ENCODE results near the gene INF2.

INF2 gene

DNA sequence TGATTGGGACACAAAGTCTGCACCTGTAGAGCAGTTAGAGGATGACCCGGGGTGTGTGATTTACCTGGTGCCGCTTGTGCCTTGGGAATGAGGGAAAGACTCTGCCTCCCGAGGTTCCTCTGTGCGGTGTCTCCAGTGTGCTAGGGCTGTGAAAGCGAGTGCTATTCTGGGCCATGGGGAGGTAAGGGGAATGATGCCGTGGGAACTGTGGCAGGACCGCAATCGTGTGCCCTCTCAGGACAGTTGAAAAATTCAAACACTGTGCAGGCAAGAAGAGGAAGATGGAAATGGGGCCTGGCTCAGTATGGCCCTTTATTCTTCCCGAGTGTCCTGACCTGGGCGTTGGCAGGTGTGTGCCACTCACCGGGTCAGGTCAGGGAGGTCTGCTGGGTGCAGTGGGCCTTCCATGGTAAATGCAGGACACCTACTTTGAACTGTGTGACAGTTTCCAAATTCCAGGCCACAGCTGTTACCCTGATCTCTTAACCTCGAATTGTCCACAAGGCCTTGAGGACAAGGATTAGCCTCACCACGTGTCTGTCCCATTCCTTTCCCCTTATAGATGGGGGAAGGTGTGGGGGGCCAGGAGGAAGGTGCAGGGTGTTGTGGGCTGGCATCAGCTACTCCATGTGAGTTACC lies 64.9 kb downstream of the INF2 start:
- Mint-ChIP-seq H3K27ac (peak overlapping the region; percentile 92), H3K4me1 (ENCODE audit: low read depth) (peaks cover 30% of the 10 kb centered on the region), H3K36me3 (ENCODE audit: low read depth) (peaks cover 33% of the 10 kb centered on the region), H3K27me3 (no peaks in the 10 kb centered on the region), H3K4me3 (peak overlapping the region; percentile 98), H3K9me3 (no peaks in the 10 kb centered on the region)

DNA sequence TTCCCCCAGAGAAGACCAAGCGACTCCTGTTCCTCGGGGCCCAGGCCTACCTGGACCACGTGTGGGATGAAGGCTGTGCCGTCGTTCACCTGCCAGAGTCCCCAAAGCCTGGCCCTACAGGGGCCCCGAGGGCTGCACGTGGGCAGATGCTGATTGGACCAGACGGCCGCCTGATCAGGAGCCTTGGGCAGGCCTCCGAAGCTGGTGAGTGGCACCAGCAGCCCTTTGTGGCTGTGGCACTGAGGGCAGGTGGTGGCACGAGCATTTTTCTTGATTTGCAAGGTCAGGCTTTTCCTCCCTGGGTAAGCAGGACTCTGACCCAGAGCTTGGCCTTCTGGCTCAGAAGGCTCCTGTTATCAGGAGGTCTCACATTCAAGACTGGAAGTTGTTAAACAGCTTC lies 66.2 kb downstream of the INF2 start:
- H3K4me1 Mint-ChIP-seq (ENCODE audit: low read depth): peaks cover 30% of the 10 kb centered on the region
- H3K27ac Mint-ChIP-seq: no peak overlapping the region
- peaks cover 39% of the 10 kb centered on the region for H3K36me3 Mint-ChIP-seq (ENCODE audit: low read depth)
- H3K4me3 Mint-ChIP-seq: peak overlapping the region; percentile 18
- no peaks in the 10 kb centered on the region for H3K27me3 Mint-ChIP-seq
- H3K9me3 Mint-ChIP-seq: no peaks in the 10 kb centered on the region

DNA sequence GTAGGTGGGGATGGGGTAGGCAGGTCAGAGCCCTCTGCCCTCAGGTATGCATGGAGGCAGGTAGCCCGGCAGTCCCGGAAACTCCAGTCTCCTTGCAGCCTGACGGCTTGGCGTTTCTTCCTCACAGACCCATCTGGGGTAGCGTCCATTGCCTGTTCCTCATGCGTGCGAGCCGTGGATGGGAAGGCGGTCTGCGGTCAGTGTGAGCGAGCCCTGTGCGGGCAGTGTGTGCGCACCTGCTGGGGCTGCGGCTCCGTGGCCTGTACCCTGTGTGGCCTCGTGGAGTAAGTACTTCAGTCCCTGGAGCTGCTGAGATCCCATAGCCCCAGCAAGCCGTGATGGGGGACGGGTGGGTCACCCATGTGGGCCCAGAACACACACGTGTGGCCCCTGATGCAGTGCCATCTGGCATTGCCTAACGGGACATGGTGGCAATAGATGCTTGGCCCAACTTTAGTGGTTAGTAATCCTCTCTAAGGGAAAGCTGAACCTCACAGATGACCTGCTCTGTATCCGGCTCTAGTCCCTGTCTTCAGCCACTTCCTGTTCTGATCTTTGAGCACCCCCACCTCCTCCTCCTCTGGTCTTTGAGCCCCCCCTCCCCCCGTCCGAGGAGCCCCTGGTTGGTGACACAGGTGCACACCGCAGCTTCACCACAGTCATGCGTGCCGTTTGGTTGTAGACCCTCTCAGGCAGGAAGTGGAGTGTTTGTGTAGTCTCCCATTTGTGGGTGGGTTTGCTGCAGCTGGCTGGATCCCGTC lies 67.2 kb downstream of the INF2 start:
- Mint-ChIP-seq H3K4me3 (no peak overlapping the region), H3K4me1 (ENCODE audit: low read depth) (peaks cover 30% of the 10 kb centered on the region), H3K27ac (peak overlapping the region; percentile 2), H3K27me3 (no peaks in the 10 kb centered on the region), H3K36me3 (ENCODE audit: low read depth) (peaks cover 45% of the 10 kb centered on the region), H3K9me3 (no peaks in the 10 kb centered on the region)

DNA sequence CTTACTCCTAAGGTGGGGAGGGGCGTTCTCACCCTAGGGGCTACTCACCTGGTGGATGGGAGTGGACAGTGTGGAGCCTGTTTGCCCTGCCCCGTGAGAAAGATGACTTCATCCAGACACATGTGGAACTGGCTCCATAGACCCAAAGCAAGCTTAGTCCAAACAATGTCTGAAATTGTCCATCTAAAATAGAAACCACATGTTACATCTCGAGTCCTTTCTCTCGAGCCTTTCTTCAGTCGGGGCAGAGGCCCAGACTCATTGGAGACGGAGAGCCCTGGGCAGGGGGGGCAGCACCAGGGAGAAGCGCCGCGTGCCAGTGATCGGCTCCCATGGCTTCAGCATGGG lies 67.8 kb downstream of the INF2 start:
- no peaks in the 10 kb centered on the region for H3K27me3 Mint-ChIP-seq
- no peak overlapping the region for H3K4me3 Mint-ChIP-seq
- peaks cover 51% of the 10 kb centered on the region for H3K36me3 Mint-ChIP-seq (ENCODE audit: low read depth)
- peak overlapping the region; percentile 2 for H3K27ac Mint-ChIP-seq
- H3K4me1 Mint-ChIP-seq (ENCODE audit: low read depth): peaks cover 30% of the 10 kb centered on the region
- no peaks in the 10 kb centered on the region for H3K9me3 Mint-ChIP-seq

DNA sequence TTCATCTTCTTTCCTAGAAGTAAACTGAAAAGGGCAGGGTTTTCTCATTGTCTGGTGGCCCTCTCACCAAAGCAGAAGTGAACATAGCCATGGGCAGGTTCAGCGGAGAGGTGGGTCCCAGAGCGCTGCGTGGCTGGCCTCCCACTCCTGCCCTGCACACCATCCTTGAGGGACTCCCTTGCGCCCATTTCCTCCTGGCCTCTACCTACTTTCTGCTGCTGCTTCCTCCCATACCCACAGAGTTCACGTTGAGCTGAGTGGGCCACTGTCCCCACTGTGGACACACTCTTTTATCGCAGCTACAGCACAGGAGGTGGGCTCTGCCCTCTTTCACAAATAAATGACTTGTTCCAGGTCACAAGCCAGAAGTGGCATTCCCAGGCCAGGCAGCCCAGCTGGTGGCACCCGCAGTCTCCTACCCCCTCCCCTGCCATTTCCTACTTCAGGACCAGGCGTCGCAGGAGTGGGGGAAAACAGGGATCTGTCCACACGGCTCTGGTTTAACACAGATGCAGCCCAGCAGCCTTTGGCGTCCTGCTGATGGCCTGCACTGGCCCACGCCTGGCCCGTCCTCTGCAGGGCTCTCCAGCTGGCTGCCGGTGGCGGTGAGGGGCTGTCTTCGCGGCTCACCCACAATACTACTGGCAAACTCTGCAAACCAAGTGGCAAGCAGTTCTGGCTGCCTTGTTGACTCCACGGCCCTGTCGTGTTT lies 68.4 kb downstream of the INF2 start:
- H3K36me3 Mint-ChIP-seq (ENCODE audit: low read depth): peaks cover 54% of the 10 kb centered on the region
- no peak overlapping the region for H3K4me3 Mint-ChIP-seq
- no peaks in the 10 kb centered on the region for H3K27me3 Mint-ChIP-seq
- peaks cover 30% of the 10 kb centered on the region for H3K4me1 Mint-ChIP-seq (ENCODE audit: low read depth)
- no peaks in the 10 kb centered on the region for H3K9me3 Mint-ChIP-seq
- H3K27ac Mint-ChIP-seq: peak overlapping the region; percentile 52

DNA sequence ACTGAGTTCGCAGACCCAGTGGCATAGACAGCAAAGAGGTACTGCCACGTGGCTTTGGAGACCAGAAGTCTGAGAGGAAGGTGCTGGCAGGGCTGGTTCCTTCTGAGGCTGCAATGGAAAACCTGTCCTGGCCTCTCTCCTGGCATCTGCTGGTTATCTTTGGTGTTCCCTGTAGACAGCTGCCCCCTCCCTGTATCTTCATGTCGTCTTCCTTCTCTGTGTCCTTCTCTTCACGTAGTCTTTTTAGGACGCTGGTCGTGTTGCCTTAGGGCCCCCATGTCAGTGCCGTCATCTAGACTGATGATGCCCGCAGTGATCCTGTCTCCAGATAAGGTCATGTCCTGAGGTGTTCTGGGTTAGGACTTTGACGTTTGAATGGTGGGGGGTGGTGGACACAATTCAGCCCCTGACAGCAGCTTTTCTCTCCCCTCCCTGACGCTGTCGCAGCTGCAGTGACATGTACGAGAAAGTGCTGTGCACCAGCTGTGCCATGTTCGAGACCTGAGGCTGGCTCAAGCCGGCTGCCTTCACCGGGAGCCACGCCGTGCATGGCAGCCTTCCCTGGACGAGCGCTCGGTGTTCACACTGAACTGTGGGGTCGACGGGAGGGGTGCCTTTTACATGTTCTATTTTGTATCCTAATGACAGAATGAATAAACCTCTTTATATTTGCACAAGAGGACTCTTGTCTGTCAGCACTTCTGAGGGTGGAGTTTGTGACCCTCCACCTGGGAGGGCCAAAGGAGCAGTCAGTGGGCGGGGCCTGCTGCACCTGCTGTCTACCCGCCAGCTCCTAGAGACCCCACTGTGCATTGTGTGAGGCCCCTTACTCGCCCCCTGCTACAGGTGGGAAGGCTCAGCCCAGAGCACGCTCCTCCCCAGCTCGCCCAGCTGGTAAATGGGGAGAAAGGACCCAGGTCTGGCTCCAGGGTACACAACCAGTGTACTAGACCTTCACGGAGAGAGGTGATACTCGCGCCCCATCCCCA lies 69.9 kb downstream of the INF2 start:
- no peaks in the 10 kb centered on the region for H3K27me3 Mint-ChIP-seq
- no peak overlapping the region for H3K27ac Mint-ChIP-seq
- H3K4me3 Mint-ChIP-seq: no peak overlapping the region
- peaks cover 23% of the 10 kb centered on the region for H3K4me1 Mint-ChIP-seq (ENCODE audit: low read depth)
- H3K9me3 Mint-ChIP-seq: no peaks in the 10 kb centered on the region
- peaks cover 46% of the 10 kb centered on the region for H3K36me3 Mint-ChIP-seq (ENCODE audit: low read depth)

DNA sequence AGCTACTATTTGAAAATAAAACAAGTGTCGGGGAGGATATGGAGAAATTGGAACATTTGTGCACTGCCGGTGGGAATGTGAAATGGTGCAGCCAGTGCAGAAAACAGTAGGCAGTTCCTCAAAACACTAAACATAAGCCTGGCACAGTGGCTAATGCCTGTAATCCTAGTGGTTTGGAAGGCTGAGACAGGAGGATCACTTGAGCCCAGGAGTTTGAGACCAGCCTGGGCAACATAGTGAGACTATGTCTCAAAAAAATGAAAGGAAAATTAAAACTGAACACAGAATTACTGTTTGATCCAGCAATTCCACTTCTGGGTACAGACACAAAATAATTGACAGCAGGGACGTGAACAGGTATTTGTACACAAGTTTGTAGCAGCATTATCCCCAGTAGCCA lies 76.1 kb downstream of the INF2 start:
- Mint-ChIP-seq H3K27me3 (no peaks in the 10 kb centered on the region), H3K9me3 (no peaks in the 10 kb centered on the region), H3K4me3 (no peak overlapping the region), H3K27ac (no peak overlapping the region), H3K36me3 (ENCODE audit: low read depth) (peaks cover 21% of the 10 kb centered on the region), H3K4me1 (ENCODE audit: low read depth) (peaks cover 10% of the 10 kb centered on the region)

DNA sequence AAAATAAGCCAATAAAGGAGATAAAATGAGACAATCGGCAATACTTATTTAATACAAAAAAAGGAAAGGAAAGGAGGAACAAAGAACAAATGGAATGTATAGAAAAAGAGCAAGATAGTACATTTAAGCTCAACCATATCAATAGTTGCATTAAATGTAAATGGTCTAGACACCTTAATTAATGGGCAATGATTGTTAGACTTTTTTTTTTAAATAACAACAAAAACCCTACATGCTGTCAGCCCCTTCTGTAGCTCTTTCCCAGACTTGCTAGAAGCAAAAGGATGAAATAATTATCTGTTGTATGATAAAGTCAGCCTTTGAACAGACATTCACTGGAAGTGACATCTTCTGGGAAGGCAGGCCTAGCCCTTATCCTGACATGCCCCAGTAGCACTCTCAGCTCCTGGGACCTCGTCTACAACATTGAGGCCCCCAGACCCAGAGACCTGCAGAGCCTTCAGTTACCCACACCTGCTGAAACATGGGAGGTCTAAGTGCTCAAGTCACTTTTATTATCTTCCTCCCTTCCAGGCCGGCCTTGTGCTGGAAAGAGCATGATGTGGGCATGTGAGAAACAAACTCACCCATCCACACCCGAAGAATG lies 76.9 kb downstream of the INF2 start:
- H3K36me3 Mint-ChIP-seq (ENCODE audit: low read depth): peaks cover 26% of the 10 kb centered on the region
- no peak overlapping the region for H3K27ac Mint-ChIP-seq
- no peaks in the 10 kb centered on the region for H3K27me3 Mint-ChIP-seq
- peaks cover 3% of the 10 kb centered on the region for H3K9me3 Mint-ChIP-seq
- H3K4me1 Mint-ChIP-seq (ENCODE audit: low read depth): peaks cover 10% of the 10 kb centered on the region
- no peak overlapping the region for H3K4me3 Mint-ChIP-seq

DNA sequence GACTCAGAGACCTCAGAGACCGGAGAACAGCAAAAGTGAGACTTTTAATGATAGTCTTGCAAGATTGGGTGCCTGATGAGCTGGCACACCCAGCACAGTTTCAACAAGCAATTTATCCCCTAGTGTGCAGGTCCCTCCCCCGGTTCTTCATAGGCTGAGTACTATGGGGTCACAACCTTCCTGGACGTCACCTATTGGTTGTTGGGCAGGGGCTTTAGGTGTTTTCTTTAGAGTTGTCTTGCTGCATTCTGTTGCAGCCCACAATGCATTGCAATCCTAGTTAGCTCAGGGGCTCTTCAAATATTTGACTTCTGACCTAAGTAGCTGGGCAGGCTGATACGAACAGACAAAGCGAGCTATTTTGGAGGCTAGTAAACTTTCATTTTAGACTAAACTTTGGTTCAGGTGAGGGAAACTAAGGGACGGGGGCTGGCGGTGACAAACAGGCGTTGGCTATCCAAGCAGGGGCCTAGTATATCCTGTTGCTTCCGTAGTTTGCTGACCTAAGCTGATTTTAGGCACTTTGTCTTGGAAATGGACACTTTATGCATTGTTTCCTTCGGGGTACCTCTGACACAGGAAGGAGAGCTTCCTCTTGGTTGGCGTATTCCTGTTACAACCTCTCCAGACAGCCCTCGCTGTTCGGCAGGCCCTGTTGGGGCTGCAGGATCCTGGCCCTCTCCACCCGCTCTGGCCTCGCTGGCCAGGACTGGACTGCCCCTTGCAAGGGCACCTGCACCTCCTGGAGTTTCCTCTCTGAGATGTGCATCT lies 77.6 kb downstream of the INF2 start:
- Mint-ChIP-seq H3K36me3 (ENCODE audit: low read depth) (peaks cover 24% of the 10 kb centered on the region), H3K9me3 (peaks cover 3% of the 10 kb centered on the region), H3K27ac (no peak overlapping the region), H3K4me1 (ENCODE audit: low read depth) (peaks cover 10% of the 10 kb centered on the region), H3K27me3 (no peaks in the 10 kb centered on the region), H3K4me3 (no peak overlapping the region)

DNA sequence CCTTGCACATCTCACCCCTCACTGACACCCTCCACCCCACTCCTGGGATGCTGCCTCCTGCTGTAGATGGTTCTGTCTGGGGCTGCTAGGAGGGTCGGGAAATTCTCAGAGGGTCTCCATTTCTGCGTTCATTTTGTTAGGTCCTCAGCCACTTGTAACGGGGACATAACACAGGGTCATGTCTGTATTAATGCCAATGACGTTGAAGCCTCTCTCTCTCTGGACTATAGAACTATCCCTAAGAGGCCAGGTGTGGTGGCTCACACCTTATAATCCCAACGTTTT lies 78.2 kb downstream of the INF2 start:
- H3K4me3 Mint-ChIP-seq: no peak overlapping the region
- H3K9me3 Mint-ChIP-seq: peaks cover 3% of the 10 kb centered on the region
- H3K27ac Mint-ChIP-seq: no peak overlapping the region
- no peaks in the 10 kb centered on the region for H3K27me3 Mint-ChIP-seq
- H3K36me3 Mint-ChIP-seq (ENCODE audit: low read depth): peaks cover 25% of the 10 kb centered on the region
- peaks cover 10% of the 10 kb centered on the region for H3K4me1 Mint-ChIP-seq (ENCODE audit: low read depth)

DNA sequence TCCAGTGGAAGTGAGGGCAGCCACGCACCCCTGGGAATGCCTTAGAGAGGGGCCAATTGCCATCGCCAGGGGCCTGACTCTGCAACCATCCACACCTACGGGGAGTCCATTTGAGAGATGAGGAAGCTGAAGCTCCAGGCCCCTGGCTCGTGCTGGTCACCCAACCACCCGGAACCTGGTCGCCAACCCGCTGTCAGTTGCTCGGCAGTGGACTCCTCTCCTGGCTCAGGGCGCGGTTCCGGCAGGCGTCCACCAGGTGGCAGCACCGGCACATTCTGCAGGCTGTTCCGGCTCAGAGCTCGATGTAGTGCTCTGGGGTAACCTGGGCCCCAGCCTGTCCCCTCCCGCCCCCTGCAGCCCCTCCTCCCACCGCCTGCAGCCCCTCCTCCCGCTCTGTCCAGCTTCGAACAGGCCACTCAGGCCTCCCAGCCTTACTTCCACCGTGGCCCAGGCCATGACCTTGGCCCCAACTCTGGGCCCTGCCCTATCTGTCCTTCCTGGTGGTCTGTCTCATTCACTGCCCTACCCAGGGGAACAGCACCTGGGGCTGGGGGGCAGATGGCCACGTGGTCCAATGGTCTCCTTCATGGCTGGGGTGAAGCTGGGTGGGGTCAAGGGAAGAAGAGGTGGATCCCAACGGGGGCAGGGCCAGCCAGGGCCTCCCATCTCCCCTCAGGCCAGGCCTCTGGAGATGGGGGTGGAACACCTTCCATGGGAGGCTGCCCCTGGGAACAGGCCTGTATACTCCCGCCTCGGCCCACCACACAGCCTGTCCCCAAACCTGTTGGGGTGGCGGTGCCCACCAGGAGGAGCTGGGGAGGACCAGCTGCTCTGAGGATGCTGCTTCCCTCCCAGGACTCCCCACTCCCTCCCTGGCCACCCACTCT lies 79.3 kb downstream of the INF2 start:
- Mint-ChIP-seq H3K9me3 (peaks cover 3% of the 10 kb centered on the region), H3K4me1 (ENCODE audit: low read depth) (peaks cover 10% of the 10 kb centered on the region), H3K36me3 (ENCODE audit: low read depth) (peaks cover 30% of the 10 kb centered on the region), H3K4me3 (no peak overlapping the region), H3K27me3 (no peaks in the 10 kb centered on the region), H3K27ac (no peak overlapping the region)

DNA sequence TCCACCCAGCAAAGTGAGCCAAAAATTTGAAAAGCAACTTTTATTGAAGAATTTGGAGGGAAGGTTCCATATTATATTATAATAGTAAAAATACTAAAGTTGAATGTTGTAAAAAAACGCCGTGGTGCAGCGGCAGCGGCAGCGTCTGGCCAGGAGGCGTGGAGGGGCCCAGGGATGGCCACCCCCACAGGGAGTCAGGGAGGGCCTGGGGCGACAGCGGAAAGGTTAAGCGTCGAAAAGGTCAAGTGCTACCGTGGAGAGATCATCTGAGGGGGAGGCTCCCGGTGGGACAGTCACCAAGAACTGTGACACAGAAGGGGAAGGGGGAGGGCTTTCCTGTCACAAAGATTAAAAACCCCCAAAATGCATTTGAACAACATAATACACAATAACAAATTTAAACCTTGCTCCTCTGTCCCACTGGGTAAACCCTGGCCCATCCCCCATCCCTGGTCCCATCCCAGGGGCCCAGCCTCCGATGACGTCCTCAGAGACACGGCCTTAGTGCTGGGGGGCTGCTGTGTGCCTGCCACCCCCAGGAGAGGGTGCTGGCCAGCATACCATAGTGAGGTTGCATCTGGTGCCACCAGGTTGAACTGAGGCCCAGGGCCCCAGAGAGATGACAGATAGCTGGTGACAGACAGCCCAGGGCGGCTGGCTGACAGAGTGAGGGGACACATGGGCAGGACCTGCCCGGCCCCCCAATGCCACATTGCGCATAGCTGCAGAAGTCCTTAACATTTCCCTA lies 80.1 kb downstream of the INF2 start:
- Mint-ChIP-seq H3K9me3 (peaks cover 3% of the 10 kb centered on the region), H3K27ac (no peak overlapping the region)

More for the DNA sequence above, 80.1 kb downstream of the INF2 start:
- no peaks in the 10 kb centered on the region for H3K27me3 Mint-ChIP-seq
- H3K36me3 Mint-ChIP-seq (ENCODE audit: low read depth): peaks cover 30% of the 10 kb centered on the region
- no peak overlapping the region for H3K4me3 Mint-ChIP-seq
- H3K4me1 Mint-ChIP-seq (ENCODE audit: low read depth): peaks cover 10% of the 10 kb centered on the region
